WTC11 (cell line): ENCODE data around the gene PTEN. TPM values are rescaled to one million over a fixed set of nuclear protein-coding genes. Genes with fewer than 3 reads are reported as not detected.

Source experiments
- ATAC-seq: fragments of 200-7000 bp; cut with Tn5 transposase; 2 replicates; pipeline ENCODE4 v1.10.0; 2021; ENCODE audit warnings: mild to moderate bottlenecking, moderate library complexity
- CTCF ChIA-PET: fragments of 300-600 bp; sonication (Branson Sonifier 250); formaldehyde crosslinking; loops from one replicate; lab custom pipeline; 2021; ENCODE audit warnings: antibody characterized with exemption; lab: Charles Lee
- POLR2A ChIA-PET: fragments of 350-600 bp; sonication (Branson Sonifier 250); formaldehyde crosslinking; loops from one replicate; lab custom pipeline; 2021; ENCODE audit warnings: antibody characterized with exemption; lab: Charles Lee
- DNase-seq: peaks from one replicate; pipeline ENCODE4 v3.0.0; 2021; ENCODE audit warnings: low spot score
- H3K27ac Mint-ChIP-seq: 2 replicates; pipeline ENCODE4 v1.8.0; 2021; ENCODE audit warnings: mixed read lengths
- H3K27me3 Mint-ChIP-seq: 2 replicates; pipeline ENCODE4 v1.8.0; 2021; ENCODE audit warnings: low read depth, mild to moderate bottlenecking, moderate library complexity, mixed read lengths
- H3K36me3 Mint-ChIP-seq: 2 replicates; pipeline ENCODE4 v1.8.0; 2021; ENCODE audit warnings: mixed read lengths
- H3K4me1 Mint-ChIP-seq: 2 replicates; pipeline ENCODE4 v1.8.0; 2022; ENCODE audit warnings: mixed read lengths
- H3K4me3 Mint-ChIP-seq: 2 replicates; pipeline ENCODE4 v1.8.0; 2021; ENCODE audit warnings: mild to moderate bottlenecking, moderate library complexity, mixed read lengths
- H3K9me3 Mint-ChIP-seq: 2 replicates; pipeline ENCODE4 v1.8.0; 2021; ENCODE audit warnings: mixed read lengths
- ARID4B ChIP-seq: sonication (generic); formaldehyde crosslinking; IDR thresholded peaks from 2 replicates; pipeline ENCODE4 v1.8.0; 2023; ENCODE audit warnings: missing genetic modification reagents, mild to moderate bottlenecking, borderline replicate concordance
- ATF1 ChIP-seq: sonication (generic); formaldehyde crosslinking; IDR thresholded peaks from 2 replicates; pipeline ENCODE4 v1.8.1; 2023; ENCODE audit warnings: mild to moderate bottlenecking, moderate library complexity, missing genetic modification reagents
- CBFB ChIP-seq: sonication (generic); formaldehyde crosslinking; IDR thresholded peaks from 2 replicates; pipeline ENCODE4 v1.8.1; 2022; ENCODE audit warnings: mild to moderate bottlenecking, low read depth, missing genetic modification reagents
- E2F1 ChIP-seq: sonication (generic); formaldehyde crosslinking; IDR thresholded peaks from 2 replicates; pipeline ENCODE4 v1.8.0; 2022; ENCODE audit warnings: mild to moderate bottlenecking, missing genetic modification reagents
- HMGA2 ChIP-seq: fragments of 250-450 bp; sonication (Bioruptor Pico); IDR thresholded peaks from 2 replicates; pipeline ENCODE4 v1.4.0; 2021; ENCODE audit warnings: mild to moderate bottlenecking, moderate library complexity
- HMGXB4 ChIP-seq: sonication (generic); formaldehyde crosslinking; IDR thresholded peaks from 2 replicates; pipeline ENCODE4 v1.8.1; 2023; ENCODE audit warnings: mild to moderate bottlenecking, moderate library complexity, missing genetic modification reagents
- RELA ChIP-seq: sonication (generic); formaldehyde crosslinking; IDR thresholded peaks from 2 replicates; pipeline ENCODE4 v1.8.1; 2022; ENCODE audit warnings: missing genetic modification reagents, mild to moderate bottlenecking, borderline replicate concordance
- SP1 ChIP-seq: sonication (generic); formaldehyde crosslinking; conservative IDR thresholded peaks from 2 replicates; pipeline ENCODE4 v1.8.1; 2022; ENCODE audit warnings: missing genetic modification reagents
- STAT6 ChIP-seq: sonication (generic); formaldehyde crosslinking; conservative IDR thresholded peaks from 2 replicates; pipeline ENCODE4 v1.8.1; 2023; ENCODE audit warnings: mild to moderate bottlenecking, low read depth, missing genetic modification reagents, moderate library complexity
- ZNF416 ChIP-seq: fragments of 250-450 bp; sonication (Bioruptor Pico); IDR thresholded peaks from 2 replicates; pipeline ENCODE4 v1.9.0; 2021; ENCODE audit warnings: mild to moderate bottlenecking, inconsistent platforms
- ZNF423 ChIP-seq: fragments of 250-450 bp; sonication (Bioruptor Pico); IDR thresholded peaks from 2 replicates; pipeline ENCODE4 v2.1.2; 2022; ENCODE audit warnings: mild to moderate bottlenecking, moderate library complexity
- ZNF532 ChIP-seq: fragments of 250-450 bp; sonication (Bioruptor Pico); IDR thresholded peaks from 2 replicates; pipeline ENCODE4 v1.9.0; 2021; ENCODE audit warnings: mild to moderate bottlenecking, borderline replicate concordance
- total RNA-seq: library from RNA; stranded (reverse); gene quantifications from 3 replicates; pipeline ENCODE4 v1.2.3, GENCODE V29; 2021
- TF ChIP-seq, protein P1 (sequence below): sonication (generic); formaldehyde crosslinking; IDR thresholded peaks from 2 replicates; pipeline ENCODE4 v1.8.0; 2023; ENCODE audit warnings: missing genetic modification reagents
- TF ChIP-seq, protein P2 (sequence below): fragments of 250-450 bp; sonication (Bioruptor Pico); IDR thresholded peaks from 2 replicates; pipeline ENCODE4 v1.8.0; 2021; ENCODE audit warnings: mild to moderate bottlenecking
- TF ChIP-seq, protein P3 (sequence below): sonication (generic); formaldehyde crosslinking; IDR thresholded peaks from 2 replicates; pipeline ENCODE4 v1.8.0; 2022; ENCODE audit warnings: mild to moderate bottlenecking, missing genetic modification reagents
- TF ChIP-seq, protein P4 (sequence below): fragments of 250-450 bp; sonication (Bioruptor Pico); IDR thresholded peaks from 2 replicates; pipeline ENCODE4 v1.9.0; 2021; ENCODE audit warnings: moderate library complexity, mild to moderate bottlenecking, inconsistent platforms, borderline replicate concordance

The PTEN gene
- total RNA-seq, 1 experiment from 2014 or later, result 54.2 TPM

- TF ChIP-seq E2F1 (CRISPR knock-in tag) (no peak), CBFB (CRISPR knock-in tag) (no peak)
- TF ChIP-seq, protein P1, sequence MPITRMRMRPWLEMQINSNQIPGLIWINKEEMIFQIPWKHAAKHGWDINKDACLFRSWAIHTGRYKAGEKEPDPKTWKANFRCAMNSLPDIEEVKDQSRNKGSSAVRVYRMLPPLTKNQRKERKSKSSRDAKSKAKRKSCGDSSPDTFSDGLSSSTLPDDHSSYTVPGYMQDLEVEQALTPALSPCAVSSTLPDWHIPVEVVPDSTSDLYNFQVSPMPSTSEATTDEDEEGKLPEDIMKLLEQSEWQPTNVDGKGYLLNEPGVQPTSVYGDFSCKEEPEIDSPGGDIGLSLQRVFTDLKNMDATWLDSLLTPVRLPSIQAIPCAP, result no peak
Observed at GRCh38 chr10:87895430-87895829, 32.0 kb downstream of the PTEN start (continued).

DNA sequence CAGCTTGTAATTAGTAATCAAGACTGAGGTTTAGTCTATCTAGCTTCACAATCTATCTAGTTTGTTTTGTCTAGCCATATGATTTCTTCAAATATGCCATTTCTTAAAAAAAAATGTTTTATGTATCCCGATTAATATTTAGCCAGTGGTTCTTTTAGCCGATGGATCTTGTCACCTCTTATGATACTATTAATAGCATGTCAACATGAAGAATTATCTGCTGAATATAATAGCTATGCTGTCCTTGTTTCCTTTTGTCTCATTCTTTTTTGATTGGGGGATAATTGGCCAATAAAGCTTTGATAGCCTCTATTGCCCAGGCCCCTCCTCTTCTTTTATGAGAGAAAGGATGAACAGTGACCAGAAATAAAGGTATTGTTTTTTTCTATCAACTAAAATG lies 32.8 kb downstream of the PTEN start:
- Mint-ChIP-seq H3K4me3 (no peak overlapping the region), H3K36me3 (peaks cover 37% of the 10 kb centered on the region), H3K27me3 (no peaks in the 10 kb centered on the region), H3K9me3 (peaks cover 21% of the 10 kb centered on the region), H3K27ac (no peak overlapping the region), H3K4me1 (peaks cover 5% of the 10 kb centered on the region; the same call in 1 of the 2 replicates)
- DNase-seq (no peak), ATAC-seq (no peak)
- POLR2A ChIA-PET, result interaction anchor here (0.6 kb wide), 2 partner anchors 33 to 34 kb away, joined by 3 read pairs; no protein-coding TSS in a partner anchor
- CTCF ChIA-PET, result no interaction called here
- TF ChIP-seq, protein P2, sequence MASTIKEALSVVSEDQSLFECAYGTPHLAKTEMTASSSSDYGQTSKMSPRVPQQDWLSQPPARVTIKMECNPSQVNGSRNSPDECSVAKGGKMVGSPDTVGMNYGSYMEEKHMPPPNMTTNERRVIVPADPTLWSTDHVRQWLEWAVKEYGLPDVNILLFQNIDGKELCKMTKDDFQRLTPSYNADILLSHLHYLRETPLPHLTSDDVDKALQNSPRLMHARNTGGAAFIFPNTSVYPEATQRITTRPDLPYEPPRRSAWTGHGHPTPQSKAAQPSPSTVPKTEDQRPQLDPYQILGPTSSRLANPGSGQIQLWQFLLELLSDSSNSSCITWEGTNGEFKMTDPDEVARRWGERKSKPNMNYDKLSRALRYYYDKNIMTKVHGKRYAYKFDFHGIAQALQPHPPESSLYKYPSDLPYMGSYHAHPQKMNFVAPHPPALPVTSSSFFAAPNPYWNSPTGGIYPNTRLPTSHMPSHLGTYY (CRISPR knock-in tag), result no peak
- TF ChIP-seq ATF1 (CRISPR knock-in tag) (no peak), RELA (CRISPR knock-in tag) (no peak), ZNF416 (CRISPR knock-in tag) (no peak), ZNF532 (CRISPR knock-in tag) (no peak), SP1 (CRISPR knock-in tag) (no peak), ARID4B (CRISPR knock-in tag) (no peak), HMGXB4 (CRISPR knock-in tag) (no peak), STAT6 (CRISPR knock-in tag) (no peak), ZNF423 (CRISPR knock-in tag) (no peak), HMGA2 (no peak)
- TF ChIP-seq, protein P3, sequence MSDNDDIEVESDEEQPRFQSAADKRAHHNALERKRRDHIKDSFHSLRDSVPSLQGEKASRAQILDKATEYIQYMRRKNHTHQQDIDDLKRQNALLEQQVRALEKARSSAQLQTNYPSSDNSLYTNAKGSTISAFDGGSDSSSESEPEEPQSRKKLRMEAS (CRISPR knock-in tag), result no peak
- TF ChIP-seq, protein P4, sequence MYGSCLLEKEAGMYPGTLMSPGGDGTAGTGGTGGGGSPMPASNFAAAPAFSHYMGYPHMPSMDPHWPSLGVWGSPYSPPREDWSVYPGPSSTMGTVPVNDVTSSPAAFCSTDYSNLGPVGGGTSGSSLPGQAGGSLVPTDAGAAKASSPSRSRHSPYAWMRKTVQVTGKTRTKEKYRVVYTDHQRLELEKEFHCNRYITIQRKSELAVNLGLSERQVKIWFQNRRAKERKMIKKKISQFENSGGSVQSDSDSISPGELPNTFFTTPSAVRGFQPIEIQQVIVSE (CRISPR knock-in tag), result no peak
